NK-92 (cell line): ENCODE measurements around the gene RIMS3.
"Not testable (repeated sequence)": the region's sequence is repeated elsewhere in the genome, so short reads cannot be mapped to it uniquely, and the experiment has no call there.

ENCODE experiments used
- DNase-seq: peaks from one replicate; lab custom pipeline; 2025; ENCODE audit not compliant: unreplicated experiment; lab: John Stamatoyannopoulos, UW

RIMS3 gene

GRCh38 chr1:40665335-40666171 lies at the start of gene RIMS3:
RIMS3 (minus strand) TSS chr1:40665682; CDS start chr1:40641925, 23,757 bp downstream.
- DNase-seq, result no peak

DNA sequence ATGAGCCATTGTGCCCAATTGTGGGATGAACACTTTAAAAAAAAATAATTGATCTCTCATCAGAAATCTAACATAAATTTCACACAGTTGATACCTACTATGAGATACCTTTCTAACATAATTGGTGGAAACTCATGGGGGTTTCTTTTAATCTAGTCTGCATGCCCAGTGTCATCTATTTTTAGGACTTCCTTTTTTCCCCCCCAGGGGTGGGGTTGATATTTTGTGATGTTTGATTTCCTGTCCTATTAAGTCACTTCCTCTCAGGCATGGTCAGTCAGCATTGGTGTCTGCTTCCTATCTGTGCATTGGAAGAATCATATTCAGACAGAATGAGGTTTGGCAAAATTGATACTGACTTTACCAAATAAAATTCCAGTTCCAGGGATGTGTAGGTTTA lies 47.5 kb upstream of the RIMS3 start:
- no peak for DNase-seq

DNA sequence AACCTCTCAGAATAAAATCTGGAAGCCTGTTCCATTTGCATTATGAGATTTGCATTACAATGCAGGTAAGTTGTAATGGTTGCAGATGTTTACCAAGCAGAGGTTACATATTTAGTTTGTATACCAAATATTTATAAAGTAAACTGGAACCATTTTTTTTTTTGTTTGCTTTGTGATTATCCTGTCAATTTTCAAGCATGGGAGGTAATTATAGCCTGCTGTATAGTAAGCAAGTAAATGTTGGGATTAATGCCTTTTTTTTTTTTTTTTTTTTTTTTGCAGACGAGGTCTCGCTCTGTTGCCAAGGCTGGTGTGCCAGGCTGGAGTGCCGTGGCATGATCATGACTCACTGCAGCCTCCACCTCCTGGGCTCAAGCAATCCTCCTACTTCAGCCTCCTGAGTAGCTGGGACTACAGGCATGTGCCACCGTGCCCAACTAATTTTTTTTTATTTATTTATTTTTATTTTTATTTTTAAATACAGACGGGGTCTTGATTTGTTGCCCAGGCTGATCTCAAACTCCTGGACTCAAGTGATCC lies 47.0 kb upstream of the RIMS3 start:
- no peak for DNase-seq

DNA sequence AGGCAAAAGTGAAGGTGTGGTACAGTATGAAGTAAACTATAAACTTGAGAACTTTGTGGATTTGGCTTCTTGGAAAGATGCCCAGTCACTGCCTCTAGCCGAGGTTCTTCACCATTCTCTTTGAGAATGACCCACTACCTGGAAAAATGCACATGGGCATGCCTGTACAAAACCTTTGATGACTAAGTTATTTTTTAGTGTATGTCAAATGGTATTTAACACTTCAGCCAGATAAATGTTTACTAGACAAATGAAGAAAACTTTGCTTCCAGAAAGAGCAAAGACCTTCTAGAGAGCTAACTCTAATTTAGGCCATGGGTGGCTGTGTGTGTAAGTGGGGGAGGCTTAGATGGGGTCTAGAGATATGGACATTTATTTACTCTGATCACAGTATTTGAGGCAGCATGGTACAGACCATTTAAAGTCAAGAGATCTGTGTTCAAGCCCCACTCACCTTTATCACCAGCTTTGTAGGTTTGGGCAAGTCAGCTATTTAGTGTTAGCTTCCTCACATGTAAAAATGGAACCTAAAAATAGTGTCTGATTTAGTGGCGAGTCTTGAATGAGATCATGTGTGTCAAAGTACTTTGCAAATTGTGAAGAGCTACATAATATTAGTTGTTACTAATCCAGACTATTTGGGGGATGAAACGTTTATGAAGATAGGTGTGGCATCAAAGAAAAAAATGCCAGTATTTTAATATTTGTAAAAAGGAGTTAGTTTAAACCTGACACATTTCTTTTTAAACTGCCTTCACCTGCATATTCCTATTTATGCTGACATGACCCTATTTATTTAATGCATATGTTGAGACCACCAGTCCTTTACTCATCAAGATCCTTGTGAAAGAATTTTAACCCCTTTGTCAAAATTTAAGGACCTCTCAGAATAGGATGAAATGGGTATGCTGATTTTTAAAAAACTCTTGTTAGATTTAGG lies 46.3 kb upstream of the RIMS3 start:
- DNase-seq, result no peak

DNA sequence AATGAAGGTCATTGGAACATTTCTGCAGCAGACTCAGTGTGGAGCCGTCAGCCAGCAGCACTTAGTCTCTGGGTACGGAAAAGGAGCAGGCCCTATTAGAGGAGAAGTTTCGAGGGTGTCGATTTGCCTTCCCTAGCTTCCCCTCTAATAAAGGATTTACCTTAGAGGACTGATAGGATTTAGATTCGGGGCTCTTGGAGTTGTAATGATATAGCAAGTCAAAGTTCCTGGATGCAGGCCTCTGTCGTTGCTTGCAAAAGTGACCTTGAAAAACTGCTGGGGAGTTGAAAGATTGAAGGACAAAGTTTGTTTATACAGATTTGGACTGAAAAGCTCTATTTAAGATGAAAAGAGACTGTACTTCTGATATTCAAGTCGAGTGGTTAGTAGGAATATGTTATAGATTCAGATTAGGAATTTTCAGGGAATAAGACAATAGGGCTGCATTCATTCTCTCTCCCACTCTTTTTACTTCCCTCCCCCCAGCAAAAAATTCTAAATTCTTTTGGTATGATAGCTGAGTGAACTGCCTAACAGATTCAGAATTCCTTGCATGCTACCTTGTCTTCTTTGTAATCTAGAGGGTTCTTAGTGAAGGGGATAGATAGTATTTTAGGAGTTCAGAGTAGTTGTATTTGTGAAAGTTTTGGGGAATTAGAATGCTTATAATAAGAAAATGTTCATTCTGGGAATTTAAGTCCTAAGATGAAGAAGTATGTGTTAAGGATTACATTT lies 45.3 kb upstream of the RIMS3 start:
- DNase-seq, result no peak

GRCh38 chr1:40709802-40710278 lies 44.4 kb upstream of the RIMS3 start:
- DNase-seq, result no peak

DNA sequence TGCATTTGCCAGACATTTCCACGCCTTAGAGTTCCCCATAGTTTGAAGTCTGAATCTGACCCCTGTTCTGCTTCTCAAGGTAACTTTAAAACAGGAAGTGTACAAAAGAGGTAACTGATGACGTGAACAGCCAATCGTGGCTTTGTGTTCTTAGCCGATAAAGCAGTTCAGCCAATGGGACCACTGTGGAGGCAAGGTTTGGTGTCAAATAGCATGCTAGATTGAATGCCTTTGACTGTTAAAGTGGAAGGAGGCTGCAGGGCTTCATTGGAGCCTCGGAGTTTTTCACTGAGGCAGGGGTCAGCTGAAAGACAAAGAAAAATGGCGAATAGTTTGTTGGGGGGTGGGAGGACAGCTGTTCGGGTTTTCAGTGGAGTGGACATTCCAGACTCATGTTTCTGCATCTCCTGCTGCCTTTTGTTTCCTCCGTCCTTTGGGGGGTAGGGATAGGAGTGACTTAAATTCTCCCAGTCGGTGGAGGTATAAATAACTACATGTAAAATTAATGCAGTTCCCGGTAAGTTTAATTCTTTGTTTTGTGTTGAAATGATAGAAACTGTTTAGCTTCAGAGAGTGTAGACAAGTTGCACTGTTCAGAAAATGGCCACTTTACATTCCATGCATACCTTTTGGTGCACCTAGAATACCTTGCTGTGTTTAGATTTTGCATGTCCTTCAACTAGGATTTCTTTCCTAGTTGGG lies 43.8 kb upstream of the RIMS3 start:
- DNase-seq, result peak; percentile 56

- no peak for DNase-seq
These were observed 43.2 kb upstream of the RIMS3 start for GRCh38 chr1:40708750-40709099.

DNA sequence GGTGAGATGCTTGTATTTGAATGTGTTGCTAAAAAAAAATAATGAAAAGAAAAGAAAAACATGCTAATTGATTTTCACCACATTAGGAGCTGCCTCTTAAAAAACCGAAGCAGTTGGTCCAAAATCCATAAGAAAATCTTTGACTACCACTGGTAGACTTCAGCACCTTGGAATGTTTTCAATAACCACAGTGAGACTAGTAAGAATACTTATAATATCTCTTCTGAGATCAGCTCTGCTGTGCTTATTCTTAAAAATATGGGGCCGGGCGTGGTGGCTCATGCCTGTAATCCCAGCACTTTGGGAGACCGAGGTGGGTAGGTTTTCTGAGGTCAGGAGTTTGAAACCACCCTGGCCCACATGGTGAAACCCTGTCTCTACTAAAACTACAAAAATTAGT lies 41.1 kb upstream of the RIMS3 start:
- DNase-seq, result no peak

- no peak for DNase-seq
These were observed 39.6 kb upstream of the RIMS3 start for GRCh38 chr1:40704817-40705733.

GRCh38 chr1:40703316-40703715 lies 37.8 kb upstream of the RIMS3 start:
- DNase-seq, result no peak

GRCh38 chr1:40702810-40703209 lies 37.3 kb upstream of the RIMS3 start:
- DNase-seq, result not testable (repeated sequence)

GRCh38 chr1:40701684-40702083 lies 36.2 kb upstream of the RIMS3 start:
- DNase-seq, result no peak

- DNase-seq, result no peak
These were observed 34.3 kb upstream of the RIMS3 start for GRCh38 chr1:40699787-40700186.

DNA sequence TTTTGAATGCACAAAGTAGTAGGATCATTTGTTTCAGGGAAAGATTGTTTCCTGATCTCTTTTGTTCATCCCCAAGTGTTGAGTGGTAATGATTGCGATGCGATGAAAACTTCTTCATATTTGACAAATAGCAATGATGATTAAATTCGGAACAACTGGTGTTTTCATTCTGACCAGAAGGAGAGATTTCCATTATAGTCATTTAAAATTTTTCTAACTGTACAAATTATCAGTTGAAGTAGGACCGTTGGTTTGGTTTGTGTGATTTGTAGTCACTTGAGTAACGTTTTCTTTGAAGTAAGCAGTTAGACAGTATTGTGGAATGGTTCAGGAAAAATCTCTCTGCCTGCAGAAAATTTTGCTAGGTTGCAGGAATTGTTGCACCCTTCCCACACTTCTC lies 32.0 kb upstream of the RIMS3 start:
- no peak for DNase-seq

- no peak for DNase-seq
These were observed 30.8 kb upstream of the RIMS3 start for GRCh38 chr1:40696294-40696693.

GRCh38 chr1:40694353-40694874 lies 28.9 kb upstream of the RIMS3 start:
- DNase-seq, result no peak

DNA sequence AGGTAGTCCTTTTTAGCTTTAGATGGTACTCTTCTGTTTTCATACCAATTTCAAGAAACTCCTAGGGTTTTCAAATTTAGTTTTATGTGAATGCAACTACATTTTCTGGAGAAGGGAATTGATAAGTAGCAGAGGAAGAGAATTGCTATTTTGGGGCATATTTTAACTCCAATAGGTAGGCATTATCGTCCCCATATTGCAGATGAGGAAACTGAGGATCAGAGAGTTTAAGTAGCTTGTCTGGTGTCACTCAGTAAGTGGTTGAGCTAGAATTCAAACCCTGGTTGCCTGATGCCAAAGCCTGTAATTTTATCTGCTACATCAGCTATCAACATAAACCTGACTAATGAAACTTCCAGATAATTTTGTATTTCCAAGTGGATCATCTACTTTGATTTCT lies 27.9 kb upstream of the RIMS3 start:
- DNase-seq, result no peak

DNA sequence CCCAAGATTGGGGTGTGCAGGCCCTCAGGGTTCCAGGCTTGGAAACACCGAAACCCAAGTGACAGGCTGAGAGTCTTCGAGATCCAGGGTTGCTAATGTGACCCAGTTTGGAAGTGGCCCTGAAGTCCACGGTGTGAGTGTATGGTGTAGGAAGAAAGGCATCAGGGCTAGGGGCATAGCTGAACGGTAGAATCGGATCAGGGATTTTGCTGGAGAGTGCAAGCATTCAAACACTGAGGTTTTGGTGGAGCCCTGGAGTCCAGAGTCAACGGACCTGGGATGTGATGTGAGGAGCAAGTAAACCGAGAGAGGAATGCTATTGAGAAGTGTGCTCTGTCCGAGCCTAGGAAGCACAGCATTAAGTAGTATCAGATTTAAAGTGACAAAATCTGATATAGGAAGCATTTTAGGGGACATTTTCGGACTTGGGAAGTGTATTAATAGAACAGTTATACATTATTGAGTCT lies 27.0 kb upstream of the RIMS3 start:
- DNase-seq, result no peak
